Neural cell (in vitro differentiated cells): ENCODE measurements around the gene CXCR1. TPM values are rescaled to one million over a fixed set of nuclear protein-coding genes. Genes with fewer than 3 reads are reported as not detected.

Experiments used
- H2AFZ ChIP-seq: fragments of 200-600, 300-800 bp; sonication (generic), shearing (Covaris generic); 2 replicates; pipeline ENCODE4 v1.6.0; 2014; ENCODE audit warnings: low read depth, mild to moderate bottlenecking, antibody characterized with exemption, low read length, moderate library complexity
- H3F3A ChIP-seq: fragments of 200-600 bp; shearing (Covaris generic); 2 replicates; pipeline ENCODE4 v1.6.1; 2016; ENCODE audit warnings: mild to moderate bottlenecking, moderate library complexity, mixed read lengths, antibody characterized with exemption, low read length; ENCODE audit not compliant: insufficient read depth, poor library complexity, severe bottlenecking
- H3K27ac ChIP-seq: fragments of 200-600, 300-800 bp; sonication (generic), shearing (Covaris generic); 2 replicates; pipeline ENCODE4 v1.5.1; 2014; ENCODE audit warnings: mild to moderate bottlenecking, low read length, moderate library complexity
- H3K27me3 ChIP-seq: fragments of 300-800, 200-600 bp; sonication (generic), shearing (Covaris generic); 2 replicates; pipeline ENCODE4 v1.6.0; 2014; ENCODE audit warnings: mild to moderate bottlenecking, low read depth, low read length, moderate library complexity; ENCODE audit not compliant: insufficient read depth
- H3K36me3 ChIP-seq: fragments of 300-800, 200-600 bp; sonication (generic), shearing (Covaris generic); 2 replicates; pipeline ENCODE4 v1.5.1; 2014; ENCODE audit warnings: mild to moderate bottlenecking, antibody characterized with exemption, low read length, moderate library complexity; ENCODE audit not compliant: insufficient read depth
- H3K4me2 ChIP-seq: fragments of 300-800, 200-600 bp; sonication (generic), shearing (Covaris generic); 2 replicates; pipeline ENCODE4 v1.6.0; 2014; ENCODE audit warnings: mild to moderate bottlenecking, low read length
- H3K4me3 ChIP-seq: fragments of 300-800, 200-600 bp; sonication (generic), shearing (Covaris generic); 2 replicates; pipeline ENCODE4 v1.5.1; 2014; ENCODE audit warnings: mild to moderate bottlenecking, low read length, moderate library complexity
- H3K79me2 ChIP-seq: fragments of 200-600 bp; shearing (Covaris generic); replicated peaks from 2 replicates; pipeline ENCODE4 v1.6.0; 2014; ENCODE audit warnings: mild to moderate bottlenecking, low read length, moderate library complexity; ENCODE audit not compliant: insufficient read depth
- H3K9ac ChIP-seq: fragments of 300-800, 200-600 bp; sonication (generic), shearing (Covaris generic); 2 replicates; pipeline ENCODE4 v1.6.1; 2016; ENCODE audit warnings: mild to moderate bottlenecking, low read length, mixed read lengths
- H3K9me2 ChIP-seq: fragments of 200-600 bp; shearing (Covaris generic); 2 replicates; pipeline ENCODE4 v1.6.1; 2016; ENCODE audit warnings: mild to moderate bottlenecking, low read length, mixed read lengths; ENCODE audit not compliant: insufficient read depth
- H3K9me3 ChIP-seq: fragments of 200-600, 300-800 bp; sonication (generic), shearing (Covaris generic); 2 replicates; pipeline ENCODE4 v1.6.1; 2016; ENCODE audit warnings: mild to moderate bottlenecking, mixed run types, low read length, moderate library complexity, mixed read lengths
- H4K20me1 ChIP-seq: fragments of 200-600 bp; shearing (Covaris generic); 2 replicates; pipeline ENCODE4 v1.6.1; 2016; ENCODE audit warnings: mild to moderate bottlenecking, mixed run types; ENCODE audit not compliant: insufficient read depth
- CTCF ChIP-seq: fragments of 450-650 bp; IDR thresholded peaks from 2 replicates; pipeline ENCODE4 v1.5.1; 2014; ENCODE audit warnings: antibody characterized with exemption, mild to moderate bottlenecking, moderate library complexity; ENCODE audit not compliant: poor library complexity, severe bottlenecking
- EP300 ChIP-seq: fragments of 450-650 bp; conservative IDR thresholded peaks from 2 replicates; pipeline ENCODE4 v1.6.1; 2014; ENCODE audit warnings: antibody characterized with exemption, mild to moderate bottlenecking, moderate library complexity; ENCODE audit not compliant: poor library complexity, severe bottlenecking
- EZH2 ChIP-seq: fragments of 200-600, 300-800 bp; shearing (Covaris generic), sonication (generic); IDR thresholded peaks from 2 replicates; pipeline ENCODE4 v1.6.1; 2014; ENCODE audit warnings: antibody characterized with exemption, low read length, borderline replicate concordance, mild to moderate bottlenecking; ENCODE audit not compliant: insufficient read depth, poor library complexity, severe bottlenecking
- MXI1 ChIP-seq: fragments of 450-650 bp; conservative IDR thresholded peaks from 2 replicates; pipeline ENCODE4 v1.6.1; 2014; ENCODE audit warnings: antibody characterized with exemption, mild to moderate bottlenecking; ENCODE audit not compliant: poor library complexity, severe bottlenecking
- POLR2AphosphoS5 ChIP-seq: IDR thresholded peaks from 2 replicates; pipeline ENCODE4 v1.6.1; 2012
- RAD21 ChIP-seq: fragments of 450-650 bp; conservative IDR thresholded peaks from 2 replicates; pipeline ENCODE4 v1.6.1; 2014; ENCODE audit warnings: antibody characterized with exemption, mild to moderate bottlenecking, moderate library complexity
- REST ChIP-seq: IDR thresholded peaks from 2 replicates; pipeline ENCODE4 v1.6.1; 2012; ENCODE audit warnings: borderline replicate concordance
- SMC3 ChIP-seq: fragments of 450-650 bp; conservative IDR thresholded peaks from 2 replicates; pipeline ENCODE4 v1.6.1; 2014; ENCODE audit warnings: antibody characterized with exemption, mild to moderate bottlenecking, moderate library complexity; ENCODE audit not compliant: poor library complexity
- TAF1 ChIP-seq: IDR thresholded peaks from 2 replicates; pipeline ENCODE4 v1.6.1; 2012; ENCODE audit warnings: low read depth
- polyA plus RNA-seq: library from polyadenylated mRNA; depleted of rRNA; stranded (reverse); fragments of >200 nt; gene quantifications from 2 replicates; pipeline ENCODE4 v1.2.3, GENCODE V29; 2014

CXCR1 gene
- polyA plus RNA-seq, 1 donor from 2014 or later, result not detected

GRCh38 chr2:218168016-218168415 lies 1.3 kb upstream of the CXCR1 start:
- Histone ChIP-seq H3K27me3 (no peaks in the 10 kb centered on the region), H3K9me3 (no peaks in the 10 kb centered on the region), H3K36me3 (no peaks in the 10 kb centered on the region), H2AFZ (no peak overlapping the region), H3K27ac (no peak overlapping the region), H3K79me2 (no peaks in the 10 kb centered on the region), H4K20me1 (no peaks in the 10 kb centered on the region), H3K4me2 (no peak overlapping the region), H3K9me2 (no peaks in the 10 kb centered on the region), H3F3A (no peaks in the 10 kb centered on the region), H3K4me3 (no peak overlapping the region), H3K9ac (no peak overlapping the region)
- no peak for TF ChIP-seq EP300
- TF ChIP-seq SMC3, result no peak
- TF ChIP-seq MXI1, result no peak
- TF ChIP-seq TAF1, result no peak
- no peak for TF ChIP-seq REST
- TF ChIP-seq POLR2AphosphoS5, result no peak
- TF ChIP-seq RAD21, result no peak
- TF ChIP-seq EZH2, result no peak

- H3K9me2 ChIP-seq, result no peaks in the 10 kb centered on the region
- no peaks in the 10 kb centered on the region for H3K9me3 ChIP-seq
- no peak overlapping the region for H3K4me2 ChIP-seq
- no peaks in the 10 kb centered on the region for H3K36me3 ChIP-seq
- H3K9ac ChIP-seq, result no peak overlapping the region
- H3K27me3 ChIP-seq, result no peaks in the 10 kb centered on the region
- H3K79me2 ChIP-seq, result no peaks in the 10 kb centered on the region
- TF ChIP-seq EZH2 (no peak), SMC3 (no peak), TAF1 (no peak), RAD21 (no peak), MXI1 (no peak), CTCF (no peak), REST (no peak), EP300 (no peak), POLR2AphosphoS5 (no peak)
- no peaks in the 10 kb centered on the region for H4K20me1 ChIP-seq
- H3K4me3 ChIP-seq, result no peak overlapping the region
- no peaks in the 10 kb centered on the region for H3F3A ChIP-seq
- H3K27ac ChIP-seq, result no peak overlapping the region
- H2AFZ ChIP-seq, result no peak overlapping the region
These were observed 3.9 kb downstream of the CXCR1 start for GRCh38 chr2:218162814-218163213.
